Esophagus muscularis mucosa (tissue), 4 donors: ENCODE results near the gene NACAD. TPM values are rescaled to one million over a fixed set of nuclear protein-coding genes. Genes with fewer than 3 reads are reported as not detected.

Source experiments
- DNase-seq: peaks from one replicate; pipeline ENCODE4 v3.0.0-alpha.2; 2017; ENCODE audit errors: extremely low spot score
- H3K27ac ChIP-seq, 4 donors: fragments of 200-600 bp; sonication (generic); replicated peaks in 1 of 4; 1 replicate in 3 of 4; 2 replicates in 1 of 4; pipeline ENCODE4 v1.5.1; 2016 to 2019; ENCODE audit warnings: mild to moderate bottlenecking in 1 of 4
- H3K27me3 ChIP-seq, 4 donors: fragments of 200-600 bp; sonication (generic); one replicate each; pipeline versions ENCODE4 v1.5.1 to v1.6.0; 2016 to 2019
- H3K36me3 ChIP-seq, 4 donors: fragments of 200-600 bp; sonication (generic); one replicate each; pipeline ENCODE4 v1.5.1; 2016 to 2019
- H3K4me1 ChIP-seq, 4 donors: fragments of 200-600 bp; sonication (generic); one replicate each; pipeline ENCODE4 v1.5.1; 2016 to 2019
- H3K4me3 ChIP-seq, 4 donors: fragments of 200-600 bp; sonication (generic); 1 replicate in 2 of 4; 2 replicates in 2 of 4; pipeline ENCODE4 v1.5.1; 2016 to 2019; ENCODE audit warnings: mild to moderate bottlenecking in 4 of 4, moderate library complexity in 1 of 4
- H3K9me3 ChIP-seq, 4 donors: fragments of 200-600 bp; sonication (generic); 1 replicate in 3 of 4; 2 replicates in 1 of 4; pipeline ENCODE4 v1.5.1; 2016 to 2019
- CTCF ChIP-seq, 3 experiments: fragments of 200-600 bp in 2 of 3; fragments of 450-650 bp in 1 of 3; sonication (generic) in 2 of 3; IDR thresholded peaks; one replicate each; pipeline ENCODE4 v1.5.1; 2017 to 2019; ENCODE audit warnings: antibody characterized with exemption in 3 of 3, mild to moderate bottlenecking in 2 of 3, moderate library complexity in 1 of 3
- EP300 ChIP-seq: sonication (generic); formaldehyde crosslinking; IDR thresholded peaks from one replicate; pipeline ENCODE4 v1.6.1; 2017; ENCODE audit warnings: antibody characterized with exemption
- POLR2A ChIP-seq: fragments of 450-650 bp; IDR thresholded peaks from one replicate; pipeline ENCODE4 v1.6.1; 2017; ENCODE audit warnings: antibody characterized with exemption, moderate library complexity, mild to moderate bottlenecking, low read depth
- POLR2AphosphoS5 ChIP-seq, 2 donors: sonication (generic); formaldehyde crosslinking; IDR thresholded peaks; one replicate each; pipeline ENCODE4 v1.6.1; 2017; ENCODE audit warnings: antibody characterized with exemption in 2 of 2
- WGBS: methylation state at CpG from one replicate; pipeline ENCODE4 v1.1.5; 2018; 5-methylcytosine and 5-hydroxymethylcytosine counted together
- intact Hi-C: fragments of 100-400 bp; cut with DNase I; formaldehyde crosslinking; loops from one replicate; pipeline ENCODE4 v1.15.1; 2023
- total RNA-seq, 4 donors: library from RNA; depleted of rRNA; stranded (reverse); fragments of >200 nt; gene quantifications; one replicate each; pipeline versions ENCODE4 v1.1.0 to v1.2.1, GENCODE V29; 2016

The NACAD gene
- total RNA-seq, 4 donors from 2014 or later, result 7.3 to 15.5 (median 10.8) TPM

- H3K27me3 ChIP-seq, result peaks cover 0 to 3% (median 0%) of the 10 kb centered on the region in 4 donors
- no peaks in the 10 kb centered on the region for H3K9me3 ChIP-seq
- 79% methylated on average over 9 of the region's 12 CpGs for WGBS
- no peaks in the 10 kb centered on the region for H3K4me1 ChIP-seq
- intact Hi-C loops, result loop anchor here (10.0 kb wide), 1 partner anchor 249 kb away; no protein-coding TSS in a partner anchor
- no peak overlapping the region for H3K4me3 ChIP-seq
- TF ChIP-seq POLR2AphosphoS5 (IDR thresholded peaks at IDR 0.05), result no peak
- no peaks in the 10 kb centered on the region for H3K36me3 ChIP-seq
- DNase-seq, result no peak
- no peak overlapping the region for H3K27ac ChIP-seq
These were observed 35.3 kb upstream of the NACAD start for GRCh38 chr7:45123913-45124710.

- Histone ChIP-seq H3K36me3 (no peaks in the 10 kb centered on the region), H3K4me3 (no peak overlapping the region), H3K27ac (no peak overlapping the region), H3K4me1 (no peaks in the 10 kb centered on the region), H3K27me3 (peaks cover 0 to 10% (median 0%) of the 10 kb centered on the region in 4 donors), H3K9me3 (no peaks in the 10 kb centered on the region)
- 83% methylated on average over 13 of the region's 16 CpGs for WGBS
- no peak for TF ChIP-seq CTCF (IDR thresholded peaks at IDR 0.05)
- TF ChIP-seq POLR2AphosphoS5 (IDR thresholded peaks at IDR 0.05), result no peak
- no peak for TF ChIP-seq EP300
- TF ChIP-seq POLR2A, result no peak
- DNase-seq, result no peak
- intact Hi-C loops, result loop anchor here (10.0 kb wide), 1 partner anchor 248 kb away; no protein-coding TSS in a partner anchor
These were observed 34.4 kb upstream of the NACAD start for GRCh38 chr7:45122975-45123860.

GRCh38 chr7:45119550-45119949, 30.8 kb upstream of the NACAD start:
- no peaks in the 10 kb centered on the region for H3K4me1 ChIP-seq
- TF ChIP-seq POLR2A (no peak), POLR2AphosphoS5 (IDR thresholded peaks at IDR 0.05) (no peak)
- no peak overlapping the region for H3K27ac ChIP-seq
- peaks cover 0 to 19% (median 0%) of the 10 kb centered on the region in 4 donors for H3K27me3 ChIP-seq
- H3K4me3 ChIP-seq, result no peak overlapping the region
- DNase-seq, result no peak
- H3K36me3 ChIP-seq, result no peaks in the 10 kb centered on the region
- no peaks in the 10 kb centered on the region for H3K9me3 ChIP-seq
- intact Hi-C loops, result no loop called here
- 91% methylated on average over 3 of the region's 3 CpGs for WGBS

GRCh38 chr7:45118889-45119331, 30.1 kb upstream of the NACAD start:
- H3K27me3 ChIP-seq, result peaks cover 0 to 19% (median 0%) of the 10 kb centered on the region in 4 donors
- no peak for DNase-seq

GRCh38 chr7:45118292-45118691, 29.5 kb upstream of the NACAD start:
- no peak for TF ChIP-seq POLR2A
- TF ChIP-seq POLR2AphosphoS5 (IDR thresholded peaks at IDR 0.05), result no peak
- no peak for TF ChIP-seq EP300
- no peak for TF ChIP-seq CTCF (IDR thresholded peaks at IDR 0.05)
- no peaks in the 10 kb centered on the region for H3K9me3 ChIP-seq
- DNase-seq, result no peak
- no peak overlapping the region for H3K27ac ChIP-seq
- H3K4me1 ChIP-seq, result no peaks in the 10 kb centered on the region
- 77% methylated on average over 4 of the region's 4 CpGs for WGBS
- no peaks in the 10 kb centered on the region for H3K36me3 ChIP-seq
- H3K27me3 ChIP-seq, result peaks cover 0 to 19% (median 0%) of the 10 kb centered on the region in 4 donors
- no peak overlapping the region for H3K4me3 ChIP-seq
- intact Hi-C loops, result no loop called here

More at GRCh38 chr7:45118889-45119331, 30.1 kb upstream of the NACAD start:
- intact Hi-C loops, result no loop called here
- TF ChIP-seq POLR2AphosphoS5 (IDR thresholded peaks at IDR 0.05), result no peak
- no peak for TF ChIP-seq CTCF (IDR thresholded peaks at IDR 0.05)
- no peak for TF ChIP-seq POLR2A
- no peak for TF ChIP-seq EP300
- 100% methylated on average over 1 of the region's 3 CpGs for WGBS
- Histone ChIP-seq H3K36me3 (no peaks in the 10 kb centered on the region), H3K9me3 (no peaks in the 10 kb centered on the region), H3K4me3 (no peak overlapping the region), H3K4me1 (no peaks in the 10 kb centered on the region), H3K27ac (no peak overlapping the region)
